Transverse colon (tissue), 4 donors: Measurements from ENCODE around the gene MBOAT2. TPM values are rescaled to one million over a fixed set of nuclear protein-coding genes. Genes with fewer than 3 reads are reported as not detected.
A peak's percentile ranks its signal among the peaks of the same experiment; 100 is the strongest.

Source experiments
- DNase-seq: peaks from one replicate; pipeline ENCODE4 v3.0.0-alpha.2; 2019
- H3K27ac ChIP-seq, 4 donors: fragments of 200-600 bp; sonication (generic); 2 replicates each; pipeline ENCODE4 v1.5.1; 2016 to 2018; ENCODE audit warnings: inconsistent platforms in 4 of 4
- H3K27me3 ChIP-seq: fragments of 200-600 bp; sonication (generic); 2 replicates; pipeline ENCODE4 v1.5.1; 2017; ENCODE audit warnings: inconsistent platforms
- H3K36me3 ChIP-seq, 4 donors: fragments of 200-600 bp; sonication (generic); 2 replicates each; pipeline ENCODE4 v1.5.1; 2017 to 2019; ENCODE audit warnings: inconsistent platforms in 4 of 4
- H3K4me1 ChIP-seq, 4 donors: fragments of 200-600 bp; sonication (generic); 2 replicates each; pipeline ENCODE4 v1.5.1; 2017 to 2020; ENCODE audit warnings: inconsistent platforms in 4 of 4
- H3K4me3 ChIP-seq, 4 donors: fragments of 200-600 bp; sonication (generic); 1 replicate in 1 of 4; 2 replicates in 3 of 4; pipeline versions ENCODE4 v1.5.1 to v1.6.1; 2017 to 2019; ENCODE audit warnings: inconsistent platforms in 4 of 4
- H3K9me3 ChIP-seq, 2 donors: fragments of 200-600 bp; sonication (generic); 2 replicates each; pipeline ENCODE4 v1.5.1; 2017 to 2019; ENCODE audit warnings: inconsistent platforms in 2 of 2
- EP300 ChIP-seq: sonication (generic); formaldehyde crosslinking; IDR thresholded peaks from one replicate; pipeline ENCODE4 v1.6.1; 2017; ENCODE audit warnings: antibody characterized with exemption, low read depth
- POLR2A ChIP-seq: fragments of 450-650 bp; IDR thresholded peaks from one replicate; pipeline ENCODE4 v1.6.1; 2016; ENCODE audit warnings: antibody characterized with exemption, mild to moderate bottlenecking, moderate library complexity
- POLR2AphosphoS5 ChIP-seq, 3 donors: sonication (generic); formaldehyde crosslinking; IDR thresholded peaks; one replicate each; pipeline ENCODE4 v1.6.1; 2016; ENCODE audit warnings: antibody characterized with exemption in 3 of 3
- WGBS, 2 donors: methylation state at CpG; one replicate each; pipeline ENCODE4 v1.1.5; 2018; ENCODE audit warnings: low coverage in 1 of 2; 5-methylcytosine and 5-hydroxymethylcytosine counted together
- in situ Hi-C, 4 donors: fragments of 200-750 bp; cut with MboI; loops; one replicate each; pipeline versions ENCODE4 v1.15.0 to v1.15.1; 2017; ENCODE audit warnings: low sequenced_read_pairs in 3 of 4, low pct_ligation_motif_present in 1 of 4, low pct_unique_long_range_greater_than_20kb in 1 of 4
- intact Hi-C: fragments of 100-400 bp; cut with DNase I; formaldehyde crosslinking; loops from one replicate; pipeline ENCODE4 v1.15.1; 2023; ENCODE audit warnings: low total_unique reads
- total RNA-seq, 4 donors: library from RNA; depleted of rRNA; stranded (reverse); fragments of >200 nt; gene quantifications; one replicate each; pipeline ENCODE4 v1.1.0, GENCODE V29; 2016
- TF ChIP-seq, protein P1 (sequence below), 5 experiments: fragments of 200-600 bp in 3 of 5; fragments of 450-650 bp in 2 of 5; sonication (generic) in 3 of 5; IDR thresholded peaks; 1 replicate in 2 of 5; 2 replicates in 3 of 5; pipeline ENCODE4 v1.5.1; 2016 to 2017; ENCODE audit warnings: antibody characterized with exemption in 5 of 5, inconsistent platforms in 3 of 5, mild to moderate bottlenecking in 2 of 5, moderate library complexity in 1 of 5

The MBOAT2 gene
- total RNA-seq, 4 donors from 2014 or later, result 10.0 to 132 (median 89.2) TPM

DNA sequence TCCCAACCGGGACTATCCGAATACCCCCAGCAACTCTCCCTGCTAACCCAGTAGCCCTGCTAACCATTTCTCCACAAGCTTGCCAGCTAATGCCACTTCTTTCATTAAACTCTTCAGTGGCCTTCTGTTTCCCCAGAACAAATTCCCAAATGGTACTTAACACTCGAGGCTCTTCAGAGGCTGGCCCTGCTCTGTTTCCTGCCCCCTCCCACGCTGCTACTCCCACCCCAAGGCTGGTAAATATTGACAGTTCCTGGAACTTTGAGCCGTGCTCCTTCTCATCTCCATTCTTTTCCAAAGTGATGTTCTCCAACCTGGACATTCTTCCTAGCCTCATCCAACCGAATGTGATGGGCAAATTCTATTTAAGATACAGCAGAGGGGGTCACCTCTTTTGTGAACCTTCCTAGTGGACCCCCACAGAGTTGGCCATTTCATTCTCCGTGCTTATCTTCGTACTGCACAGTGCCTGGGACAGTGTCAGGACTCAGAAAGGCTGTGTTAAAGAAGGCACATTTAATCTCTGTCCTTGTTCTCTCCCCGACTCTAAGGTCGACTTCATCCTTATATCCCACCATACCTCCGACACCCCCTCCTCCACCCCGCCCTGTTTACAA lies 162.9 kb downstream of the MBOAT2 start:
- 68% methylated on average over 8 to 11 of the region's 12 CpGs for WGBS, 2 donors
- Histone ChIP-seq H3K4me1 (peaks cover 4 to 15% (median 14%) of the 10 kb centered on the region in 4 donors), H3K27ac (no peak overlapping the region), H3K36me3 (no peaks in the 10 kb centered on the region), H3K9me3 (no peaks in the 10 kb centered on the region), H3K4me3 (no peak overlapping the region), H3K27me3 (no peaks in the 10 kb centered on the region)
- no peak for DNase-seq
- in situ Hi-C loops, result no loop called here
- intact Hi-C loops, result no loop called here
- TF ChIP-seq EP300 (no peak), POLR2AphosphoS5 (IDR thresholded peaks at IDR 0.05) (no peak), POLR2A (no peak)
- TF ChIP-seq, protein P1, sequence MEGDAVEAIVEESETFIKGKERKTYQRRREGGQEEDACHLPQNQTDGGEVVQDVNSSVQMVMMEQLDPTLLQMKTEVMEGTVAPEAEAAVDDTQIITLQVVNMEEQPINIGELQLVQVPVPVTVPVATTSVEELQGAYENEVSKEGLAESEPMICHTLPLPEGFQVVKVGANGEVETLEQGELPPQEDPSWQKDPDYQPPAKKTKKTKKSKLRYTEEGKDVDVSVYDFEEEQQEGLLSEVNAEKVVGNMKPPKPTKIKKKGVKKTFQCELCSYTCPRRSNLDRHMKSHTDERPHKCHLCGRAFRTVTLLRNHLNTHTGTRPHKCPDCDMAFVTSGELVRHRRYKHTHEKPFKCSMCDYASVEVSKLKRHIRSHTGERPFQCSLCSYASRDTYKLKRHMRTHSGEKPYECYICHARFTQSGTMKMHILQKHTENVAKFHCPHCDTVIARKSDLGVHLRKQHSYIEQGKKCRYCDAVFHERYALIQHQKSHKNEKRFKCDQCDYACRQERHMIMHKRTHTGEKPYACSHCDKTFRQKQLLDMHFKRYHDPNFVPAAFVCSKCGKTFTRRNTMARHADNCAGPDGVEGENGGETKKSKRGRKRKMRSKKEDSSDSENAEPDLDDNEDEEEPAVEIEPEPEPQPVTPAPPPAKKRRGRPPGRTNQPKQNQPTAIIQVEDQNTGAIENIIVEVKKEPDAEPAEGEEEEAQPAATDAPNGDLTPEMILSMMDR (IDR thresholded peaks at IDR 0.05), result no peak

DNA sequence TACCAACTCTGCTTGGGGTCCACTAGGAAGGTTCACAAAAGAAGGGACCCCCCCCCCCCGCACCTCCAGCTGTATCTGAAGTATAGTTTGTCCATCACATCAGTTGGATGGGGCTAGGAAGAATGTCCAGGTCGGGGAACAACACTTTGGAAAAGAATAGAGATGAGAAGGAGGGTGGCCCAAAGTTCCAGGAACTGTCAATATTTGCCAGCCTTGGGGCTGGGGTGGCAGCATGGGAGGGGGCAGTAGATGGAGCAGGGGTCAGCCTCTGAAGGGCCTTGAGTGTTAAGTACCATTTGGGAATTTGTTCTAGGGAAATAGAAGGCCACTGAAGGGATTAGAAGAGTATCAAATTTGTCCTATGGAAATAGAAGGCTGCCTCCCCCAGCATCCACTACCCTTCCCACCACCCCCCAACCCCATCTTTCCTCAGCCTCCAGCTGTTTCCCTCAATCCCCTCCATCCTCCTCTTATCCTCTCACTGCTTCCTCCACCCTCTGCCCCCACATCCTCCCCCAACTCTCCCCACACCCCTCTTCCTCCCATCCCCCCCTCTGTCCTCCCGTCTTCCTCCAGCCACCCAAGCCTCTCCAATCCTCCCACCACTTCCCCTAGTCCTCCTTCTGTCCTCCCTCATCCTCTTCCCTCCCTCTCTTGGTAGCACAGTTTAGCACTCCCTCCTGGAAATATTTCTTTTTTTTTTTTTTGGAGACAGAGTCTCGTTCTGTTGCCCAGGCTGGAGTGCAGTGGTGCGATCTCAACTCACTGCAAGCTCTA lies 164.1 kb downstream of the MBOAT2 start:
- intact Hi-C loops (no loop called here), in situ Hi-C loops (no loop called here)
- Histone ChIP-seq H3K27ac (no peak overlapping the region), H3K27me3 (no peaks in the 10 kb centered on the region), H3K4me3 (no peak overlapping the region), H3K36me3 (no peaks in the 10 kb centered on the region), H3K9me3 (no peaks in the 10 kb centered on the region), H3K4me1 (peaks cover 5 to 23% (median 22%) of the 10 kb centered on the region in 4 donors)
- no peak for DNase-seq
- 67 to 83% methylated on average over 1 to 5 of the region's 5 CpGs for WGBS, 2 donors
- TF ChIP-seq POLR2A (no peak), EP300 (no peak), POLR2AphosphoS5 (IDR thresholded peaks at IDR 0.05) (no peak)
- TF ChIP-seq, protein P1 (IDR thresholded peaks at IDR 0.05), result no peak

DNA sequence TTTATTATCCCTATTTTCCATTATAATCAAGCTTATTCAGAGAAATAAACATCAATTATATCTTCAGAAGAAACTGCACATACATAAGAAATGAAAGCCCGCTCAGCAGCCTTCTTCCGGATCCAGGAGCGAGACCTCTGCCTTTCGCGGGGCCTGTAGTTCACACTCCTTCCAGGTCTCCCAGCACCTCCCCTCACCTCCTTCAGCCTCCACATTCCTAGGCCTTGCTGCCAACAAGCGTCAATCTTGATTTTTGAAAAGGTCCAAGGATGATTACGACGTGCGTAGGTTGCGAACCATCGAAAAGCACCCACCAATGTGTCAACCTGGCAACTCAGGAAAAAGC lies 165.7 kb downstream of the MBOAT2 start:
- Histone ChIP-seq H3K36me3 (no peaks in the 10 kb centered on the region), H3K4me1 (peaks cover 5 to 30% (median 22%) of the 10 kb centered on the region in 4 donors), H3K4me3 (peak overlapping the region; percentile 1 to 100 (median 90)), H3K27me3 (no peaks in the 10 kb centered on the region), H3K27ac (peak overlapping the region; percentile 85 to 93 (median 88)), H3K9me3 (no peaks in the 10 kb centered on the region)
- no peak for DNase-seq
- intact Hi-C loops (no loop called here), in situ Hi-C loops (no loop called here)
- TF ChIP-seq, protein P1 (IDR thresholded peaks at IDR 0.05), result no peak
- no peak for TF ChIP-seq POLR2AphosphoS5 (IDR thresholded peaks at IDR 0.05)
- TF ChIP-seq POLR2A, result no peak
- no peak for TF ChIP-seq EP300
- 83% methylated on average over 11 of the region's 11 CpGs; no CpG with 5 or more reads in 1 of the 2 donors for WGBS, 2 donors

DNA sequence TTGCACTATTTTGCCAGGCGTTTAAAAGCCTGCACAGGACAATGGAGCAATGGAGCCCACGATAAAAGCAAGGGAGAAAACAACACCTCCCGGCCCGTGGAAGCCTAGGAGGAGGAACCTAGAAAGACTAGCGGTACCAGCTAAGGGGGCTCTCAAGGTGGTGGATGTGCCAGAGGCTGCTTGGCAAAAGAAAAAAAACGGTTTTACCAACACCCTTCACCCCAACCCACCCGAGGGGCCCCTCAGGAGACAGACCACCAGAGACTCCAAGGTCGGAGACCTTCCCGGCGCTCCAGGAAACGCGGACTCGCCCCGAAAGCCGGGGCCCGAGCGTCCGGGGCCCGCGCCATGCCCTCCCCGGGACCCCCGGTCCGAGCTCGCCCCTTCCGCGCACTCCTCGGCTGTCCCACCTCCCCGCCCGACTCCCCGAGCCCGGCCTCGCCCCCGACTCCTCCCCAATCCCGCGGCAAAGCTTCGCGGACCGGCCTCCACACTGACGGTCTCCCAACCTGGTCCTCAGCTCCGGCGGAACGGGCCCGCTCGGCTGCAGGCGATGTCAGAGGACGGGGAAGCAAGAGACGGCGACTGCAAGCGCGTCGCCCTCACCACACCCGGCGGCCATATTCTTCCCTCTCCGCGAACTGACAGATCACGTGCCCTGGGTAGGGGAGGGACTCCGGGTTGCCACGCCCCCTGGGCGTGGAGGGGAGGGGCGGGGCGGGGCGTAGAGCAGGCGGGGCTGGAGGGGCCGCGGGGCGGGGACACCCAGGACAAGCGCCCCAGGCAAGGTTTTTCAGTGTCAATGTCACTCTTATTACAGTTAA lies 166.3 kb downstream of the MBOAT2 start, which contains the start of gene KIDINS220:
Gene KIDINS220, minus strand, starts transcription at position 643 of the 824 bp plus-strand sequence. CDS start 10,520 bp downstream, outside the sequence.
- Histone ChIP-seq H3K27ac (peak within 1 kb of the TSS; percentile 85 to 93 (median 88)), H3K27me3 (no peaks in the 10 kb centered on the region), H3K36me3 (no peaks in the 10 kb centered on the region), H3K4me1 (peaks cover 5 to 30% (median 22%) of the 10 kb centered on the region in 4 donors), H3K9me3 (no peaks in the 10 kb centered on the region), H3K4me3 (peak within 1 kb of the TSS; percentile 60 to 100 (median 90))
- WGBS, 2 donors, result 0 to 1% methylated on average over 4 to 52 of the region's 67 CpGs
- in situ Hi-C loops (no loop called here), intact Hi-C loops (no loop called here)
- TF ChIP-seq EP300, result no peak
- TF ChIP-seq POLR2A, result peak; percentile 81
- TF ChIP-seq POLR2AphosphoS5 (IDR thresholded peaks at IDR 0.05), result peak; percentile 93 to 96 (median 94)
- TF ChIP-seq, protein P1 (IDR thresholded peaks at IDR 0.05), result no peak
- DNase-seq, result peak; percentile 89
